Thyroid gland (tissue), 4 donors: ENCODE data around the gene IL26.

Experiments
- POLR2A ChIP-seq, 2 donors: fragments of 450-650 bp; IDR thresholded peaks; one replicate each; pipeline ENCODE4 v1.6.1; 2017; ENCODE audit warnings: antibody characterized with exemption in 2 of 2, mild to moderate bottlenecking in 2 of 2, moderate library complexity in 1 of 2
- TF ChIP-seq, protein P1 (sequence below), 6 experiments: fragments of 200-600 bp in 3 of 6; fragments of 450-650 bp in 3 of 6; sonication (generic) in 3 of 6; IDR thresholded peaks; one replicate each; pipeline ENCODE4 v1.5.1; 2016 to 2019; ENCODE audit warnings: antibody characterized with exemption in 6 of 6, mild to moderate bottlenecking in 2 of 6, inconsistent platforms in 1 of 6, moderate library complexity in 1 of 6

DNA sequence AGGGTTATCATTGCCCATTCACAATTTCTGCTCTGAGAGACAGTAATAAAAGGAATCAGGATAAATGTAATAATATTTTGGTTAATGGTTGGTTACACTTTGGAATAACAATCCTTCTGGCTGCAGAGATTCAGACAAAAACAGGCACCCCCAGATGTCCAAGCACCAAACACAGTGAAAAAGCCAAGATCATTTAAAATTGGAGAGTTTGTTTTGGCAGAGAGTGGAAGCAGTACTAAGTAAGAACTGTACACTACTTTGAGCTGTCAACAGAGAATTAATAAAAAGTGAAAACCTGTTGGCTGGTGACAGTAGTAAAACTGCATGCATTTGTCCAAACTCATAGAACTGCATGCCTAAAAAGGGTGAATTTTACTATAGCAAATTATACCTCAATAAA lies 43.4 kb upstream of the IL26 start:
- TF ChIP-seq, protein P1, sequence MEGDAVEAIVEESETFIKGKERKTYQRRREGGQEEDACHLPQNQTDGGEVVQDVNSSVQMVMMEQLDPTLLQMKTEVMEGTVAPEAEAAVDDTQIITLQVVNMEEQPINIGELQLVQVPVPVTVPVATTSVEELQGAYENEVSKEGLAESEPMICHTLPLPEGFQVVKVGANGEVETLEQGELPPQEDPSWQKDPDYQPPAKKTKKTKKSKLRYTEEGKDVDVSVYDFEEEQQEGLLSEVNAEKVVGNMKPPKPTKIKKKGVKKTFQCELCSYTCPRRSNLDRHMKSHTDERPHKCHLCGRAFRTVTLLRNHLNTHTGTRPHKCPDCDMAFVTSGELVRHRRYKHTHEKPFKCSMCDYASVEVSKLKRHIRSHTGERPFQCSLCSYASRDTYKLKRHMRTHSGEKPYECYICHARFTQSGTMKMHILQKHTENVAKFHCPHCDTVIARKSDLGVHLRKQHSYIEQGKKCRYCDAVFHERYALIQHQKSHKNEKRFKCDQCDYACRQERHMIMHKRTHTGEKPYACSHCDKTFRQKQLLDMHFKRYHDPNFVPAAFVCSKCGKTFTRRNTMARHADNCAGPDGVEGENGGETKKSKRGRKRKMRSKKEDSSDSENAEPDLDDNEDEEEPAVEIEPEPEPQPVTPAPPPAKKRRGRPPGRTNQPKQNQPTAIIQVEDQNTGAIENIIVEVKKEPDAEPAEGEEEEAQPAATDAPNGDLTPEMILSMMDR (IDR thresholded peaks at IDR 0.05) = no peak
- TF ChIP-seq POLR2A (IDR thresholded peaks at IDR 0.05) = no peak
